PC-3 (cell line): ENCODE measurements around the gene NHS. TPM values are rescaled to one million over a fixed set of nuclear protein-coding genes. Genes with fewer than 3 reads are reported as not detected.

Experiments
- ATAC-seq: fragments of 200-7000 bp; cut with Tn5 transposase; 2 replicates; pipeline ENCODE4 v1.9.1; 2020; ENCODE audit warnings: mild to moderate bottlenecking, moderate library complexity
- BruUV-seq: library from RNA; stranded (reverse); fragments of 400-500 nt; replicated peaks from 2 replicates; lab custom pipeline; 2021; lab: Mats Ljungman, UMichigan
- CTCF ChIA-PET: fragments of 300-600 bp; sonication (Branson Sonifier 250); formaldehyde crosslinking; loops from one replicate; lab custom pipeline; 2022; ENCODE audit warnings: antibody characterized with exemption; lab: Charles Lee
- POLR2A ChIA-PET: fragments of 300-600 bp; sonication (Branson Sonifier 250); formaldehyde crosslinking; loops from one replicate; lab custom pipeline; 2022; ENCODE audit warnings: antibody characterized with exemption; ENCODE audit not compliant: unreplicated experiment; lab: Charles Lee
- DNase-seq: peaks from one replicate; pipeline ENCODE4 v3.0.0-alpha.2; 2015
- H2AFZ ChIP-seq: fragments of 300-600 bp; sonication (generic); 2 replicates; pipeline ENCODE4 v1.6.0; 2016; ENCODE audit warnings: antibody characterized with exemption, low read length
- H3F3A ChIP-seq: fragments of 300-600 bp; sonication (generic); one replicate; pipeline ENCODE4 v1.6.0; 2017; ENCODE audit warnings: antibody characterized with exemption, low read length, control low read depth, mild to moderate bottlenecking; ENCODE audit not compliant: unreplicated experiment
- H3K27ac ChIP-seq: fragments of 300-600 bp; sonication (generic); 2 replicates; pipeline ENCODE4 v1.5.1; 2016; ENCODE audit warnings: mild to moderate bottlenecking, low read length
- H3K27me3 ChIP-seq: fragments of 300-600 bp; sonication (generic); 2 replicates; pipeline ENCODE4 v1.6.1; 2016; ENCODE audit warnings: low read length, mixed read lengths
- H3K36me3 ChIP-seq: fragments of 300-600 bp; sonication (generic); 2 replicates; pipeline ENCODE4 v1.6.1; 2016; ENCODE audit warnings: low read depth, mixed run types, low read length, mixed read lengths
- H3K4me1 ChIP-seq: fragments of 300-600 bp; sonication (generic); 2 replicates; pipeline ENCODE4 v1.5.1; 2016; ENCODE audit warnings: low read length; ENCODE audit not compliant: insufficient read depth
- H3K4me2 ChIP-seq: fragments of 300-600 bp; sonication (generic); 2 replicates; pipeline ENCODE4 v1.6.0; 2016; ENCODE audit warnings: low read length
- H3K4me3 ChIP-seq: fragments of 300-600 bp; sonication (generic); 2 replicates; pipeline ENCODE4 v1.5.1; 2016; ENCODE audit warnings: mild to moderate bottlenecking, low read length, mixed read lengths
- H3K79me2 ChIP-seq: fragments of 300-600 bp; sonication (generic); 2 replicates; pipeline ENCODE4 v1.6.1; 2017; ENCODE audit warnings: low read length, mixed read lengths
- H3K9ac ChIP-seq: fragments of 300-600 bp; sonication (generic); 2 replicates; pipeline ENCODE4 v1.6.0; 2016; ENCODE audit warnings: mild to moderate bottlenecking, low read length
- H3K9me2 ChIP-seq: fragments of 300-600 bp; sonication (generic); replicated peaks from 2 replicates; pipeline ENCODE4 v1.6.1; 2016; ENCODE audit warnings: mixed run types, low read length, mixed read lengths
- H3K9me3 ChIP-seq: fragments of 300-600 bp; sonication (generic); 2 replicates; pipeline ENCODE4 v1.6.1; 2016; ENCODE audit warnings: low read length, mixed read lengths
- H4K20me1 ChIP-seq: fragments of 300-600 bp; sonication (generic); 2 replicates; pipeline ENCODE4 v1.6.1; 2016; ENCODE audit warnings: low read length, mixed read lengths
- EZH2 ChIP-seq: fragments of 300-600 bp; sonication (generic); IDR thresholded peaks from one replicate; pipeline ENCODE4 v1.6.1; 2017; ENCODE audit warnings: antibody characterized with exemption, mild to moderate bottlenecking, low read length; ENCODE audit not compliant: unreplicated experiment
- EZH2phosphoT487 ChIP-seq: fragments of 300-600 bp; sonication (generic); IDR thresholded peaks from 2 replicates; pipeline ENCODE4 v1.6.1; 2018; ENCODE audit warnings: mild to moderate bottlenecking, antibody characterized with exemption, low read length, borderline replicate concordance
- intact Hi-C: fragments of 100-400 bp; cut with micrococcal nuclease; formaldehyde crosslinking; loops from 2 replicates; pipeline ENCODE4 v1.9.0; 2023
- total RNA-seq: library from RNA; depleted of rRNA; stranded (reverse); fragments of >200 nt; gene quantifications from 2 replicates; pipeline ENCODE4 v1.2.3, GENCODE V29; 2014
- TF ChIP-seq, protein P1 (sequence below): fragments of 300-600 bp; sonication (generic); conservative IDR thresholded peaks from 2 replicates; pipeline ENCODE4 v1.5.1; 2017; ENCODE audit warnings: antibody characterized with exemption, low read depth, mild to moderate bottlenecking, low read length

Gene NHS
- total RNA-seq, 1 experiment from 2014 or later: 4.9 TPM

DNA sequence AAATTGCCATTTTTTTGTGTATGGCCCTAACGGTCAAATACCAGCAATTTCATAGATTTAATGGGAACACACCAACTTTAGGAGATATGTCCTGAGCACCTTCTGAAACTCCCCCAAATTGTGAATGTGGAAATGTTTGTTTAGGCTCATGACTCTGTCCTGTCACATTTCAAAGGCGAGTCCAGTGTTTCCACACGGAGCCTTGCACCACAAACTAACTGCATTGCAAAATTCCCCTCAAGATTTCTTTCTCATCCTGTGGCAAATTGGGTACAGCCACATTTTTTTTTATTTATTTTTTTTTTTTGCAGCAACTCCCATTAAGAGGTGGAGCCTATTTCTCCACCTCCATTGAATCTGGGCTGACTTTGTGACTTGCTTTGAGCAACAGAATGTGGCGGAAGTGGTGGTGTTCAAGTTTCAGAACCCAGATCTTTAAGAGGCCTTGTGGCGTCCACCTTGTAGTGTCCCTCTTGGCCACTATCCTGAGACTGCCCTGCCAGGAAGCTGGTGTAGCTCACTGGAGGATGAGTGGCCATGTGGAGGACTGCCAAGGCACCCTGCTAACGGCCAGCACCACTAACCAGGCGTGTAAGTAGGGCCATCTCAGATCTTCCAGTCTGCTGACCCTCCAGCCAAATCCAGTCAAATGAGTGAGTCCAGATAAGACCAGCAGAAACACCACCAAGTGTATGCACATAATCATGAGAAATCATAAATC lies 189.8 kb downstream of the NHS start:
- Histone ChIP-seq H2AFZ (no peak overlapping the region), H3K4me2 (no peak overlapping the region), H4K20me1 (no peaks in the 10 kb centered on the region), H3K27me3 (no peaks in the 10 kb centered on the region), H3K9me2 (no peaks in the 10 kb centered on the region), H3K36me3 (no peaks in the 10 kb centered on the region), H3K79me2 (no peaks in the 10 kb centered on the region), H3K4me3 (no peak overlapping the region), H3K27ac (no peak overlapping the region), H3F3A (no peaks in the 10 kb centered on the region), H3K9ac (no peak overlapping the region), H3K4me1 (peaks cover 14% of the 10 kb centered on the region), H3K9me3 (no peaks in the 10 kb centered on the region)
- TF ChIP-seq EZH2phosphoT487: no peak
- TF ChIP-seq EZH2: no peak
- TF ChIP-seq, protein P1, sequence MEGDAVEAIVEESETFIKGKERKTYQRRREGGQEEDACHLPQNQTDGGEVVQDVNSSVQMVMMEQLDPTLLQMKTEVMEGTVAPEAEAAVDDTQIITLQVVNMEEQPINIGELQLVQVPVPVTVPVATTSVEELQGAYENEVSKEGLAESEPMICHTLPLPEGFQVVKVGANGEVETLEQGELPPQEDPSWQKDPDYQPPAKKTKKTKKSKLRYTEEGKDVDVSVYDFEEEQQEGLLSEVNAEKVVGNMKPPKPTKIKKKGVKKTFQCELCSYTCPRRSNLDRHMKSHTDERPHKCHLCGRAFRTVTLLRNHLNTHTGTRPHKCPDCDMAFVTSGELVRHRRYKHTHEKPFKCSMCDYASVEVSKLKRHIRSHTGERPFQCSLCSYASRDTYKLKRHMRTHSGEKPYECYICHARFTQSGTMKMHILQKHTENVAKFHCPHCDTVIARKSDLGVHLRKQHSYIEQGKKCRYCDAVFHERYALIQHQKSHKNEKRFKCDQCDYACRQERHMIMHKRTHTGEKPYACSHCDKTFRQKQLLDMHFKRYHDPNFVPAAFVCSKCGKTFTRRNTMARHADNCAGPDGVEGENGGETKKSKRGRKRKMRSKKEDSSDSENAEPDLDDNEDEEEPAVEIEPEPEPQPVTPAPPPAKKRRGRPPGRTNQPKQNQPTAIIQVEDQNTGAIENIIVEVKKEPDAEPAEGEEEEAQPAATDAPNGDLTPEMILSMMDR: no peak
- ChIA-PET CTCF (no interaction called here), POLR2A (no interaction called here)
- no peak for DNase-seq
- BruUV-seq: no TSS peak
- no peak for ATAC-seq
- intact Hi-C loops: no loop called here

DNA sequence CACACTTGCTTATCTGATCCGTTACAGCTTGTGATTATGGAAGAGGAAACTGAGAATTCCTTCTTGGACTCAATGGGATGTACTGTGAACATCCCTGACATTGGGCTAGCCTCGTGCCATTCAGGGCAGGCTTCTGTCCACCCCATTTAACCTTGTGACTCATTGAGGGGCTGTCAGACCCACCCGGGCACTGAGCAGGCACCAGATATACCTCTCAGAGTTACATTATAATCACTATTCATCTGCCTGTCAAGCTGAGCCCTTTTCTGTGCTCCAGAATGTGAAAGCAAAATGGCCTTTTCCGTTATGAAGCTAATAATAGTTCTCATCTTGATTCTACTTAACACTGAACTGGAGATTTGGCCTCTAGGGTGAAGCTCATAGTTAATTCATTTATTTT lies 191.7 kb downstream of the NHS start:
- ChIA-PET CTCF (no interaction called here), POLR2A (no interaction called here)
- H4K20me1 ChIP-seq: no peaks in the 10 kb centered on the region
- no peaks in the 10 kb centered on the region for H3K9me2 ChIP-seq
- TF ChIP-seq EZH2phosphoT487 (no peak), EZH2 (no peak)
- TF ChIP-seq, protein P1: no peak
- H3K4me3 ChIP-seq: no peak overlapping the region
- intact Hi-C loops: no loop called here
- no peaks in the 10 kb centered on the region for H3F3A ChIP-seq
- no peak for DNase-seq
- no peaks in the 10 kb centered on the region; the same call in 1 of the 2 replicates for H3K4me1 ChIP-seq
- no peak overlapping the region for H3K27ac ChIP-seq
- BruUV-seq: no TSS peak
- no peak overlapping the region for H2AFZ ChIP-seq
- H3K79me2 ChIP-seq: no peaks in the 10 kb centered on the region
- H3K9ac ChIP-seq: no peak overlapping the region
- no peak overlapping the region for H3K4me2 ChIP-seq
- H3K27me3 ChIP-seq: no peaks in the 10 kb centered on the region
- ATAC-seq: no peak
- H3K9me3 ChIP-seq: no peaks in the 10 kb centered on the region
- H3K36me3 ChIP-seq: no peaks in the 10 kb centered on the region

DNA sequence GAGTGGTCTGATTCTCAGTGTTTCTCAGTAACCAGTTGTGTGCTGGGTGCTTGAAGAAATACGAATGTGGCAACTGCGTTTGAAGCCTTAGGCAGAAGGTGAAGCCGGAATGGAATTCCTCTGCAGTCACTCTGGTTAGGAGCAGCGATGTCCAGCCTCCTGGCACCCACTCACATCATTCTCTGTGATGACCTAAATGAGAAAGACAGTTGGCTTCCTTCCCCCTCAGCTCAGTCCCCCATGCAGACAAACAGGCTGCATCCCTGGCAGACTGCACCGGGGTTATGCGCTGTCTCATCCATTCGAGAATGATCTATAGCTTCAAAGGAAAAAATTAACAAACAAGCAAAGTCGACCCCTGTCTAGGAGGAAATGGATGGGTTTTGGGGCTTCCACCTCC lies 192.2 kb downstream of the NHS start:
- DNase-seq (no peak), ATAC-seq (no peak)
- Histone ChIP-seq H3K9me2 (no peaks in the 10 kb centered on the region), H3F3A (no peaks in the 10 kb centered on the region), H3K36me3 (no peaks in the 10 kb centered on the region), H3K4me3 (no peak overlapping the region), H3K27me3 (no peaks in the 10 kb centered on the region), H3K79me2 (no peaks in the 10 kb centered on the region), H3K4me2 (no peak overlapping the region), H3K9me3 (no peaks in the 10 kb centered on the region), H4K20me1 (no peaks in the 10 kb centered on the region), H3K27ac (no peak overlapping the region), H3K9ac (no peak overlapping the region), H2AFZ (no peak overlapping the region), H3K4me1 (no peaks in the 10 kb centered on the region; the same call in 1 of the 2 replicates)
- intact Hi-C loops: no loop called here
- CTCF ChIA-PET: no interaction called here
- BruUV-seq: no TSS peak
- TF ChIP-seq EZH2phosphoT487 (no peak), EZH2 (no peak)
- TF ChIP-seq, protein P1: no peak
- POLR2A ChIA-PET: interaction anchor here (0.6 kb wide), 1 partner anchor 404 kb away, joined by 4 read pairs; no protein-coding TSS in a partner anchor
